ENCODE data around the gene MOXD1.

- TF ChIP-seq SP1 (IDR thresholded peaks at IDR 0.05; ENCODE audit: low read depth) (no peak), MAX (IDR thresholded peaks at IDR 0.05) (no peak)
- TF ChIP-seq, protein P1, sequence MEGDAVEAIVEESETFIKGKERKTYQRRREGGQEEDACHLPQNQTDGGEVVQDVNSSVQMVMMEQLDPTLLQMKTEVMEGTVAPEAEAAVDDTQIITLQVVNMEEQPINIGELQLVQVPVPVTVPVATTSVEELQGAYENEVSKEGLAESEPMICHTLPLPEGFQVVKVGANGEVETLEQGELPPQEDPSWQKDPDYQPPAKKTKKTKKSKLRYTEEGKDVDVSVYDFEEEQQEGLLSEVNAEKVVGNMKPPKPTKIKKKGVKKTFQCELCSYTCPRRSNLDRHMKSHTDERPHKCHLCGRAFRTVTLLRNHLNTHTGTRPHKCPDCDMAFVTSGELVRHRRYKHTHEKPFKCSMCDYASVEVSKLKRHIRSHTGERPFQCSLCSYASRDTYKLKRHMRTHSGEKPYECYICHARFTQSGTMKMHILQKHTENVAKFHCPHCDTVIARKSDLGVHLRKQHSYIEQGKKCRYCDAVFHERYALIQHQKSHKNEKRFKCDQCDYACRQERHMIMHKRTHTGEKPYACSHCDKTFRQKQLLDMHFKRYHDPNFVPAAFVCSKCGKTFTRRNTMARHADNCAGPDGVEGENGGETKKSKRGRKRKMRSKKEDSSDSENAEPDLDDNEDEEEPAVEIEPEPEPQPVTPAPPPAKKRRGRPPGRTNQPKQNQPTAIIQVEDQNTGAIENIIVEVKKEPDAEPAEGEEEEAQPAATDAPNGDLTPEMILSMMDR (IDR thresholded peaks at IDR 0.05 in 2 of 3, conservative IDR thresholded peaks at IDR 0.05 in 1 of 3; ENCODE audit: borderline replicate concordance in 1 of 3, insufficient read depth in 1 of 3, low read depth in 2 of 3, low read length in 2 of 3): no peak
Measured at GRCh38 chr6:132280436-132280835, 120.8 kb downstream of the MOXD1 start.

Data from HCT116 (cell line).